HFFc6 (cell line): ENCODE measurements around the gene PCP4L1. TPM values are rescaled to one million over a fixed set of nuclear protein-coding genes. Genes with fewer than 3 reads are reported as not detected.

Source experiments
- DNase-seq: peaks from one replicate; pipeline ENCODE4 v3.0.0-alpha.2; 2018
- H3K27ac Mint-ChIP-seq: 2 replicates; pipeline ENCODE4 v1.8.0; 2020; ENCODE audit warnings: mild to moderate bottlenecking, mixed read lengths
- H3K27me3 Mint-ChIP-seq: 2 replicates; pipeline ENCODE4 v1.8.0; 2021; ENCODE audit warnings: mild to moderate bottlenecking, moderate library complexity, mixed read lengths; ENCODE audit not compliant: insufficient read depth
- H3K36me3 Mint-ChIP-seq: 2 replicates; pipeline ENCODE4 v1.8.0; 2021; ENCODE audit warnings: low read depth, mixed read lengths
- H3K4me1 Mint-ChIP-seq: 2 replicates; pipeline ENCODE4 v1.8.0; 2020; ENCODE audit warnings: low read depth, mixed read lengths
- H3K4me3 Mint-ChIP-seq: 2 replicates; pipeline ENCODE4 v1.8.0; 2020; ENCODE audit warnings: mild to moderate bottlenecking, moderate library complexity, mixed read lengths
- H3K9me3 Mint-ChIP-seq: 2 replicates; pipeline ENCODE4 v1.8.0; 2020; ENCODE audit warnings: mild to moderate bottlenecking, mixed read lengths
- total RNA-seq, 6 experiments: library from RNA; stranded (reverse); fragmentation: NEBNext Ultra II Directional; extraction: Animal tissue kit (Norgen Biotek cat#: 25700); gene quantifications; 2 replicates in 1 of 6; 3 replicates in 5 of 6; pipeline ENCODE4 v1.2.3, GENCODE V29; 2021
- TF ChIP-seq, protein P1 (sequence below): fragments of 200-600 bp; sonication (generic); IDR thresholded peaks from 2 replicates; pipeline ENCODE4 v1.5.0; 2021; ENCODE audit warnings: antibody characterized with exemption, mild to moderate bottlenecking

PCP4L1 gene
- total RNA-seq, 6 experiments from 2014 or later = not detected

DNA sequence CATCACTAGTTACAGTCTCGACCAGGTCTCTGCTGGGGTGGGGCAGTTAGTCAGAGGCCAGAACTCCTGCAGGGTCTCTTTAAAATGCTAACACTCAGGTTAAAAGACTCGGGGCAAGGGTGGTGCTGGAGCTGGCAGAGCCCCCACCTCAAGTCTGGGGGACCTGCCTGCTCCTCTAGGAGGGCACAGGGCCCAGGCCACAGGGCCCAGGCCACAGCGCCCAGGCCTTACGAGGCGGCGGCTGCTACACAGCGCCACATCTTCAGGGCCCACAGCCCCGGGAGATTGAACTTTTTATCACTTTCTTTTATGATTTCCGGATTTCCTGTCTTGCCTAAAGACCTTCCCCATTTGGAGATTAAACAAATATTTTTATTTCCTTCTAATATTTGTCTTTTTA is 40.8 kb downstream of the PCP4L1 start:
- H3K9me3 Mint-ChIP-seq = no peaks in the 10 kb centered on the region
- H3K4me3 Mint-ChIP-seq = no peak overlapping the region
- no peaks in the 10 kb centered on the region for H3K4me1 Mint-ChIP-seq
- H3K27me3 Mint-ChIP-seq = peaks cover 4% of the 10 kb centered on the region
- H3K27ac Mint-ChIP-seq = no peak overlapping the region
- TF ChIP-seq, protein P1, sequence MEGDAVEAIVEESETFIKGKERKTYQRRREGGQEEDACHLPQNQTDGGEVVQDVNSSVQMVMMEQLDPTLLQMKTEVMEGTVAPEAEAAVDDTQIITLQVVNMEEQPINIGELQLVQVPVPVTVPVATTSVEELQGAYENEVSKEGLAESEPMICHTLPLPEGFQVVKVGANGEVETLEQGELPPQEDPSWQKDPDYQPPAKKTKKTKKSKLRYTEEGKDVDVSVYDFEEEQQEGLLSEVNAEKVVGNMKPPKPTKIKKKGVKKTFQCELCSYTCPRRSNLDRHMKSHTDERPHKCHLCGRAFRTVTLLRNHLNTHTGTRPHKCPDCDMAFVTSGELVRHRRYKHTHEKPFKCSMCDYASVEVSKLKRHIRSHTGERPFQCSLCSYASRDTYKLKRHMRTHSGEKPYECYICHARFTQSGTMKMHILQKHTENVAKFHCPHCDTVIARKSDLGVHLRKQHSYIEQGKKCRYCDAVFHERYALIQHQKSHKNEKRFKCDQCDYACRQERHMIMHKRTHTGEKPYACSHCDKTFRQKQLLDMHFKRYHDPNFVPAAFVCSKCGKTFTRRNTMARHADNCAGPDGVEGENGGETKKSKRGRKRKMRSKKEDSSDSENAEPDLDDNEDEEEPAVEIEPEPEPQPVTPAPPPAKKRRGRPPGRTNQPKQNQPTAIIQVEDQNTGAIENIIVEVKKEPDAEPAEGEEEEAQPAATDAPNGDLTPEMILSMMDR = no peak
- DNase-seq = no peak
- no peaks in the 10 kb centered on the region for H3K36me3 Mint-ChIP-seq

DNA sequence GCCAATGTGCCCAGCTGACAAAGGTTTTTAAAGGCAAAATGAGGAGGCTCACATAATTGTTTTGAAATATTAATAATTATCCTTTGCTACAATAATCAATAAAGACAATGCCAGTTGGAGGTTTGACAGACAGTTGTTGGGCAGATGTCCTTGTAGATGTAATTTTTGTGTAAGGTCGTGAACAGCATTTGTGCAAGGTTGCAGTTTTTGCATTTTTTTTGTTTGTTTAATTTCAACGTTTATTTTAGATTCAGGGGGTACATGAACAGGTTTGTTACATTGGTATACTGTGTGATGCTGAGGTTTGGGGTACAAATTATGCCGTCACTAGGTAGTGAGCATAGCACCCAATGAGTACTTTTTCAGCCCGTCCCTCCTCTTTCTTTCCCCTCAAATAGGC is 41.9 kb downstream of the PCP4L1 start:
- no peaks in the 10 kb centered on the region for H3K36me3 Mint-ChIP-seq
- TF ChIP-seq, protein P1 = no peak
- no peak overlapping the region for H3K27ac Mint-ChIP-seq
- H3K4me1 Mint-ChIP-seq = peaks cover 9% of the 10 kb centered on the region
- DNase-seq = no peak
- H3K27me3 Mint-ChIP-seq = peaks cover 6% of the 10 kb centered on the region
- H3K4me3 Mint-ChIP-seq = no peak overlapping the region
- no peaks in the 10 kb centered on the region for H3K9me3 Mint-ChIP-seq

DNA sequence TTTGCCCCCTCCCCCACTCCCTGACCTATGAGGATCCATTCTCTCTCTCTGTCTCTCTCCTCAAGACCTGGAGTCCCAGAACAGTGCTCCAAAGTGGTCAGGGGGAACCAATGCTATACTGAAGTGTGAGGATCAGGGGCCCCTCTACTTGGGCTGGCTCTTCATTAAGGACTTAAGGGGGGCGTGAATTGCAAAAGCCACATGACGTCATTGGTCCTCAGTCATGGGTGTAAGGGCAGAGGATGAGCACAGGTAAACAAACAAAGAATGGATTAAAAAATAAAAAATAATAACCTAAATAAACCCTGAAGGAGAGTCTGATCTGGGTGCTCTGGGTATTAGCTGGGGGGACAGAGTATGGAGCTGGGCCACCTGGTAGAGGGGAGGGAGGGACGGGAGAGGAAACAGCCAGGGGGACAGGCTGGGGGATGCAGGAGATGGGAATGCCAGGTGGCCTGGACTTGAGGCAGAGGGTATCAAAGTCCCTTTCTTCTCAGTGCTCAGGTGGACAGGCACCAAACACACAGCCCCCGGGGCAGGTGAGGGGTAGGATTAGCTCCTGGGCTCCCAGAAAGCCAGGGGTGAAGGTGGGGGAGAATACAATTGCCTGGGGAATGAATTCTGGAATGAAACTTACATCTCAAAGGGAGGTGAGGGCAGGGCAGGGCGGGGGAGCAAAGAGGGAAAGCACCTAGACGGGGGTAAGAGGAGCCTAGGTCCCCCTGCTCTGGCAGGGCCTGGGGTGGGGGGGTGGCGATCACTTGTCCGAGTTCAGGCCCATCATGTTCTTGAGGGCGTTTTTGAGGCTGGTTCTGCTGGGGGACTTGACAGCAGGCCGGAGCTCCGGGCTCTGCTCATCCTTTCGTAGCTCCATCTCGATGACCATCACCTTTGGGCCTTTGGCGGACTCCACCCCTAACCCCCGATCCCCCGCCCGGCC is 46.7 kb downstream of the PCP4L1 start:
- peaks cover 36% of the 10 kb centered on the region for H3K4me1 Mint-ChIP-seq
- H3K27me3 Mint-ChIP-seq = peaks cover 13% of the 10 kb centered on the region
- no peaks in the 10 kb centered on the region for H3K9me3 Mint-ChIP-seq
- TF ChIP-seq, protein P1 = no peak
- DNase-seq = no peak
- H3K36me3 Mint-ChIP-seq = no peaks in the 10 kb centered on the region
- peak overlapping the region; percentile 31; the same call in 1 of the 2 replicates for H3K27ac Mint-ChIP-seq
- H3K4me3 Mint-ChIP-seq = peak overlapping the region; percentile 88

DNA sequence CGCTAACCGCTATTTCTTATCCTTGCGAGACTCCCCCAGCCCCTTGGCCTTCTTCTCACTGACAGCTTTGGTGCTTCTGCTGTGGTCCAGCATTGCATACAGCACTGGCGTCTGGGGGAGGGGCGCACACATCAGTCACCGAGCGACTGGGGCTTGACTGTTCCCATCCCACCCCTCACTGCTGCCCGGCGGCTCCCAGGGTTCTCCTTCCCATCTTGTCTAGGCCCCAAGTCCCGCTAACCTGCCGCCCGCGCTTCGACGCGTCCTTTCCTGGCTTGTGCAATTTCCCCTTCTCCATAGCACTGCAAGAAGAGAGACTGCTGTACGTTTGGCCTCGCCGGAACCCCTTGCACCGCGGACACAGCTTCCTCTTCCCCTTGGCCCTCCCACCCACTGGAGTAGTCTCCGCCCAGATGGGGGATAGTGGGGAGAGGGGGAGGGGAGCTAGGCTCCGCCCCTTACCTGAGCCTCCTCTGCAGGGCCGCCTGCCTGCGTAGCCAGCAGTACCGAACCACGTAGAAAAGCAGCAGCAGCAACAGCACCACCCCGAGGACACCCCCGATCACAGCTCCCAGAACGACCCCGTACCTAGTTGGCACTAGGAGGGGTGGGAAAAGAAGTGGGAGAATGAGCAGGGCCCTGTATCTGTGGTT is 47.4 kb downstream of the PCP4L1 start:
- TF ChIP-seq, protein P1 = peak; percentile 12; the same call in 1 of the 2 replicates
- H3K9me3 Mint-ChIP-seq = no peaks in the 10 kb centered on the region
- peaks cover 11% of the 10 kb centered on the region for H3K27me3 Mint-ChIP-seq
- DNase-seq = no peak
- peak overlapping the region; percentile 88 for H3K4me3 Mint-ChIP-seq
- H3K36me3 Mint-ChIP-seq = no peaks in the 10 kb centered on the region
- peak overlapping the region; percentile 31; the same call in 1 of the 2 replicates for H3K27ac Mint-ChIP-seq
- H3K4me1 Mint-ChIP-seq = peaks cover 36% of the 10 kb centered on the region

DNA sequence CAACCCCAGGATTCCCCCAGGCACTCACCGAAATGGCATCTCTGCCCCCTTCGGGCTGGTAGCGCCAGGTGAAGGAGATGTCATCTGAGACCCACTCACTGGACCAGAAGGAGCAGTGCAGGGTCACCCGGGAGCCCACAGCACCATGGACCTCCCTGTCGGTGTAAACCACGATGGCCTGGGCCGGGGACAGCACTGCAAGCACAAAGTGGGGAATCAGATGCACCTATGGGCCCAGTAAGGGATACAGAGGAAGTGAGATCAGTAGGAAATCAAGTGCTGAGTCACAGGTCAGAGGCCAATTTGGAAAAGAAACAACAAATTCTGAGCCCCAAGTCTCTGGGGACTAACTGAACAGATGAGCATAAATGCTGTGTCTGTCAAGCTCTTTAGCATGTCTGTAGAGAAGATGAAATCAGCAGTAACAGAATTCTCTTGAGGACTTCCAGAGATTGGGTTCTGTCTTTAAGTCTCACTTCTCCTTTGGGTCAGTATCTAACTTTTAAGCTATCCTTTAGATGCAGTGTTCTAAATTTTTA is 48.8 kb downstream of the PCP4L1 start:
- Mint-ChIP-seq H3K4me1 (peaks cover 36% of the 10 kb centered on the region), H3K36me3 (no peaks in the 10 kb centered on the region), H3K27ac (no peak overlapping the region), H3K27me3 (peaks cover 11% of the 10 kb centered on the region), H3K4me3 (no peak overlapping the region), H3K9me3 (no peaks in the 10 kb centered on the region)
- no peak for DNase-seq
- TF ChIP-seq, protein P1 = no peak
